ENCODE data around the gene SPOCD1. TPM values are rescaled to one million over a fixed set of nuclear protein-coding genes. Genes with fewer than 3 reads are reported as not detected.

The SPOCD1 gene
- polyA plus RNA-seq, 2 of the 4 experiments (the other 2 are of a cell fraction): 0.98 to 4.8 TPM

- TF ChIP-seq MYC (IDR thresholded peaks at IDR 0.05; ENCODE audit: borderline replicate concordance, low read length) (no peak), CEBPB (IDR thresholded peaks at IDR 0.05) (no peak), BHLHE40 (IDR thresholded peaks at IDR 0.05; ENCODE audit: low read depth, low read length) (no peak), HOXB13 (CRISPR knock-in tag; IDR thresholded peaks at IDR 0.05; ENCODE audit: low read depth) (no peak), ESRRA (IDR thresholded peaks at IDR 0.05; ENCODE audit: borderline replicate concordance, low read length) (no peak), PHF8 (IDR thresholded peaks at IDR 0.05; ENCODE audit: borderline replicate concordance, low read depth) (no peak), FOSL2 (IDR thresholded peaks at IDR 0.05) (no peak), FOSL2 (CRISPR knock-in tag; IDR thresholded peaks at IDR 0.05) (no peak), RCOR1 (IDR thresholded peaks at IDR 0.05; ENCODE audit: low read depth, low read length) (no peak), FOXS1 (CRISPR knock-in tag; IDR thresholded peaks at IDR 0.05) (no peak)
These were observed 19.6 kb upstream of the SPOCD1 start (continued) for GRCh38 chr1:31835415-31835814.

DNA sequence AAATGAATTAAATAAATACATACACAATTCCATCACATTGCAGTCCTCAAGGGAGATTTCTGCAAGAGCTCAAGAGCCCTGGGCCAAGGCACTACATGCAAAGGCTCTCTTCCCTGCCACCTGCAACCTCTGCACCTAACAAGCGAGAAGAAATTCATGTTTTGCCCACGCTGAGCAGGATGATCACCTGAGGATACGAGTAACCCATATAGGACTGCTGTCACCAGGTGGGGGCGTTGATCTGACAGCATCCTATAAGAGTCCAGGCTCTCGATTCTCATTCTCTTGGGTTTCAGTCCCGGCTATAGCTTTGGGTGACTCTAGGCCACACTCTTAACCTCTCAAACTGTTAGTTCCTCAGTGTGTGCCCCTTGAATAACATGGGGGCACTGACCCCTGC lies 18.7 kb upstream of the SPOCD1 start:
- 54% methylated on average over 6 of the region's 6 CpGs for WGBS (ENCODE audit: missing lambda C conversion rate)
- ChIA-PET POLR2A (no interaction called here), CTCF (interaction anchor here (1.3 to 1.5 kb wide), 2 partner anchors 11 to 13 kb away, joined by 3 to 5 read pairs; no protein-coding TSS in a partner anchor)
- Histone ChIP-seq H3K4me3 (no peak overlapping the region), H3K4me1 (no peaks in the 10 kb centered on the region), H3K9me3 (no peaks in the 10 kb centered on the region), H3K27ac (no peak overlapping the region), H3K4me2 (no peak overlapping the region)
- ATAC-seq: no peak
- DNase-seq (ENCODE audit: low read depth in 1 of 2, low spot score in 1 of 2): no peak
- FAIRE-seq: no peak
- TF ChIP-seq HEYL (CRISPR knock-in tag; IDR thresholded peaks at IDR 0.05) (no peak), PBX3 (IDR thresholded peaks at IDR 0.05) (no peak), POLR2AphosphoS2 (conservative IDR thresholded peaks at IDR 0.05; ENCODE audit: low read length) (no peak), ELK1 (IDR thresholded peaks at IDR 0.05; ENCODE audit: low read depth, low read length) (no peak), BHLHE40 (IDR thresholded peaks at IDR 0.05; ENCODE audit: low read depth, low read length) (no peak), ZFP36 (IDR thresholded peaks at IDR 0.05; ENCODE audit: borderline replicate concordance, partially characterized antibody) (no peak), NFE2L2 (conservative IDR thresholded peaks at IDR 0.05; ENCODE audit: low read length) (no peak), TP53 (CRISPR knock-in tag; IDR thresholded peaks at IDR 0.05) (no peak), EHMT2 (IDR thresholded peaks at IDR 0.05; ENCODE audit: low read depth) (no peak), KDM5A (IDR thresholded peaks at IDR 0.05) (no peak), JUNB (IDR thresholded peaks at IDR 0.05) (no peak), CBX8 (IDR thresholded peaks at IDR 0.05) (no peak), ZNF302 (CRISPR knock-in tag; IDR thresholded peaks at IDR 0.05) (no peak), RFX5 (IDR thresholded peaks at IDR 0.05) (no peak), ZSCAN20 (CRISPR knock-in tag; IDR thresholded peaks at IDR 0.05) (no peak)
- TF ChIP-seq, protein P1, sequence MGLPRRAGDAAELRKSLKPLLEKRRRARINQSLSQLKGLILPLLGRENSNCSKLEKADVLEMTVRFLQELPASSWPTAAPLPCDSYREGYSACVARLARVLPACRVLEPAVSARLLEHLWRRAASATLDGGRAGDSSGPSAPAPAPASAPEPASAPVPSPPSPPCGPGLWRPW (IDR thresholded peaks at IDR 0.05): no peak
